ENCODE results near the gene CSN1S1.
"Not testable (repeated sequence)": the region's sequence is repeated elsewhere in the genome, so short reads cannot be mapped to it uniquely, and the experiment has no call there.

CSN1S1 gene, protein sequence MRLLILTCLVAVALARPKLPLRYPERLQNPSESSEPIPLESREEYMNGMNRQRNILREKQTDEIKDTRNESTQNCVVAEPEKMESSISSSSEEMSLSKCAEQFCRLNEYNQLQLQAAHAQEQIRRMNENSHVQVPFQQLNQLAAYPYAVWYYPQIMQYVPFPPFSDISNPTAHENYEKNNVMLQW

DNA sequence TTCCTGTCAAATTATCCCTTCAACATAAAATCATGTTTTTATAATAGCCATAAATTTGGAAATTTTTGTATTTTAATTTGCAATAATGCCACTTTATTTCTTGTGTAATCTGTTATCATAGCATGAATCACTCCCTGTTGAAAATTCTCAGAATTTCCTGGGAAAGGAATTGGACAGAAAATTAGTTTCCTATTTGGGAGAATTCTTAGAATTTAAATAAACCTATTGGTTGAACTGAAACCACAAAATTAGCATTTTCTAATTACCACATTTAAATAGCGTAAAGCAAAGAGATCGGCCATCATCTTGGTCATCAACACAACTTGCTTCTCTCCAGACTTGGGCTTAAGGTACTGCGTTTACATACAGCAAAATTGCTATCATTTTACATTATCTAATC lies at the start of gene CSN1S1:
Gene CSN1S1, plus strand, starts transcription at position 301 of the 400 bp plus-strand sequence. CDS start 1,488 bp downstream, outside the sequence.
- DNase-seq (ENCODE audit: low spot score): no peak

DNA sequence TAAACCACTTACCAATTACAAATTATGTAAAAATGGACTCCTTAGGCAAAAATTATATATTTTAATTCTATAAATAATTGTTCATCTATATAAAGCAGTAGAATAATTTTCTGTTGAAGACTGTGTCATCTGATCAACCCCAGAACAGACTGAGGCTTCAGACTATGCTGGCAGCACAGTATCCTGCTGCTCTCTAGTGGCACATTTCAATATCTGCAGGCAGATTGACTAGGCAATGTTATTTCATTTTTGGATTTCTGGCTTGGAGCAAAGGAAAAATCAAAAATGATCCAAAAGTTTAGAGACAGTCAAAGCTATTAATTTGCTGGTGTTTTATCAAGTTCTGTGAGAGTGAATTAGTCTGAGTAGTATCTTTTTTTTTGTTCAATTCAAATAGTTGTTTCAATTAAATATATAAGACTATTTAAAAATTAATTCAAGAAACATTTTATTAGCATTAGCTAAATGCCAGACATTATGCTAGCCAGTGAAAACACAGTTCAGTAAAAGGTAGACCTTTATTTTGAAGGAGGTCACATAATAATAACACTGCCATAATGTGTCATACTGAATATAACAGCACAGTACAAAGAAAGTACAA lies 49.6 kb upstream of the CSN1S1 start:
- peak; percentile 17 for DNase-seq (ENCODE audit: low spot score)

DNA sequence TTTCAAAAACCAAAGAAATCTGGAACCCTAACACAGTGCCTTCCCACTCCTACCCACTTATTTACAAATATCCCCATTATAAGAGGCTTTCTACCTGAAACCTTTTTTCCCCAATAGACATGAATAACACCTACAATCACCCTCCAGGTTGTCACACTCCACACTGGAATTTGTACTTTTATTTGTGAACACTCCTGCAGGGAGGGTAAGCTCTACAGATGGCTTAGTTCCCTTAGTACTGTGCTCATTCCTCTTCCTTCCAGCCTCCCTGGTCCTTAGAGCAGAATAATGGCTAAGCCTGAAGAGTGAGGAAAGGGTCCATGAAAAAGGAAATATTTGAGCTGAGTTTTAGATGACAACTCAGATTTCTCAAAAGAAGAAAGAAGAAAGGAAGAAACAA lies 48.7 kb upstream of the CSN1S1 start:
- no peak for DNase-seq (ENCODE audit: low spot score)

DNA sequence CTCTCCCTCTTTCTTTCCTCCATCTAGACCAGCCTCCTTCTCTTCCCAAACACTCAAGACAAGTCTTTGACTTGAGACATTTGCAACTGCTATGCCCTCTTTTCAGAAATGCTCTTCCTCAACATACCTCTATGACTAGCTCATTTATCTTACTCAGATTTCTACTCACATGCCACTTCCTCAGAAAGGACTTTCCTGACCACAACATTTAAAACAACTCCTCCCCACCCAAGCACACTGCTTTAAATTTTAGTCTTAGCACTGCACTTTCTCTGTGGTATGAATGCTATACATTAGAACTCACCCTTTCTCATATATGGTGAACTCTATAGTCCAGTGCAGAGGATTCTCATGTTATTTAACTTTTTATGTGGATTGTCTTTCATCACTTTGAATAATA lies 42.5 kb upstream of the CSN1S1 start:
- DNase-seq (ENCODE audit: low spot score): no peak

DNA sequence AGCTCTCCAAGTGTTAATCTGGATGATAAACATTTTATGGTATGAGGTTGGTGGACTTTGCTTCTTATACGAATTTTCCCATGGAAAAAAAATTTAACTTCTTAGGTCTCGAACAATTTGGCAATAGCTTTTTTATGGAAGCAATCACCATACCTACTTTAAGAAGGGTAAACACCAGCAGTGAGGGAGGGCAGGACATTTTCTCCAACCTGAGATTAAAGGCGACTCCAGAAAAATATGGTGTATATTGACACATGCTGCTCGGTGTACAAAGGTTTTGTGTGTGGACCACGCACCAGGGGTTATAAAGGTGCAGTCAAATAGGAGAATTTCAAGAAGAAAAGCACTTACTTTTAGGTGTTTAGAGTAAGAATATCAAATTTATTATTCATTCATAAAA lies 36.7 kb upstream of the CSN1S1 start:
- no peak for DNase-seq (ENCODE audit: low spot score)

DNA sequence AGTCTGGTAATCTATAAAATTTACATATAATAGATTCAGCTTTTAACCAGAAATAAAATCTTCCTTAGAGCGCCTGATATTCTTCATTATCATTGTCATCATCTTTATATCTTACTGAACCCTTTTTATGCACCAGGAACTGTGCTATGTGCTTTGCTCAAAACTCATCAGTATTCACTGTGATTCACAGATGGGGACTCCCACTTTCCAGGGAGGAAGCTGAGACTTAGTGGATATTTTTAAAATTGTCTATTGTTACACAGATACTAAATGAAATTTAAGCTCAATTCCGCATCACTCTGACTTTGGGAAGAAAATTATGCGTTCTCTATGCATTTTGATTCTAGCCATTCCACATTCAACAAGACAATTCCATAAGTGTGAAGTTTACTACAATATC lies 36.1 kb upstream of the CSN1S1 start:
- no peak for DNase-seq (ENCODE audit: low spot score)

DNA sequence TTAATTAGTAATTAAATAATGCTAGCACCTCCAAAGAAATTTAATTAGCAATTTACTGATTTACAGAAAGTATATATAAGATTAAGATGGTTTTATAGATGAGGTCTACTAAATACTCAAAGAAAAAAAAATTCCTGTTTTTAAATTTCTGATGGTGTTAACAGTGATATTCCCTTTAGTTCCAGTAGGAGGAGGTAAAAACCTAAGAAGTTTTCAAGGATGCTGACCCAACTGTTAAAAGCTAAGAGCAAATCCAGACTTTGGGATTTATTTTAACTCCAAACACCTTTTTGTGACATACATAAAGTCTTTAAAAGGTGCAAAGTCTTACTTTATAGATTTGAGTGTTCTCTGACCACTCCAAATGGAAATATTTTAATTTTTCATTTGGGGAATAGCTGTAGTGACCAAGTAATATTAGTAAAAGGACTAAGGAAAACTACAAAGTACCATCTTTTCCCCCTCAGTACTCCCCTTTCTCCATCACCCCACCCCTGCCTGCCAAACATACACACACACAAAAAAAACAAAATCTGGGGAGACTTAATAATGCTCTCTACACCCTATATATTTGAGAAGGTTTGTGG lies 34.2 kb upstream of the CSN1S1 start:
- DNase-seq (ENCODE audit: low spot score): no peak

DNA sequence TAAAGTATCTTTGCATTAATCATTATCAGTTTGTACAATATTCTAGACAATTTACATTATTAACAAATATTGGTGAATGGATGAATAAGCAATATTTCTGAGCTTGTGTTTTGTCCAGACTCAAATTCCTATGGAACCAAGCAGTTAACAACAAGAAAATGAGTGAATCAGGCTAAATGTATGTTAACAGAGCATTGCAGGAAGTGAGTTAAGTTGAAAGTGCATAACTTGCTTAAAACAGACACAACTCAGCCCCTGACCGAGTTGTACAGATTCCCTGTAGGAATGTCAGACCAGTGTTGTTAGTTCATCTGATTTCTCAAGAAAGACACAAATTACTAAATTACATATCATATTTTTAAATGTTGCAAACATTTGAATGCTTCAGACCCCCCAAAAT lies 23.7 kb upstream of the CSN1S1 start:
- no peak for DNase-seq (ENCODE audit: low spot score)

DNA sequence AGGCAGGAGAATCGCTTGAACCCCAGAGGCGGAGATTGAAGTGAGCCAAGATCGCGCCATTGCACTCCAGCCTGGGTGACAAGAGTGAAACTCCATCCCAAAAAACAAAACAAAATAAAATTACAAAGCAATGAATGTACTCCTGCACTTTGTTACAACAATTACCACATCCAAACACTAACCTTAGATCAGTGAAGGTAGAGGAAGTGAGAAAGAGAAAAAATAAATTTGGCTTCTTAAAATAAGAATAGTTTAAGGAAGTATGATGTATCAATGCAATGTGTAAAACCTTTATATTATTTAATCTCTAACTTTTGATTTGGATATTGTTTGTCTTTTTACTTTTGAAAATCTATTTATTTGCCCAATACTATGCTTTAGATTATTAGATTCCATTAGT lies 21.7 kb upstream of the CSN1S1 start:
- DNase-seq (ENCODE audit: low spot score): no peak

DNA sequence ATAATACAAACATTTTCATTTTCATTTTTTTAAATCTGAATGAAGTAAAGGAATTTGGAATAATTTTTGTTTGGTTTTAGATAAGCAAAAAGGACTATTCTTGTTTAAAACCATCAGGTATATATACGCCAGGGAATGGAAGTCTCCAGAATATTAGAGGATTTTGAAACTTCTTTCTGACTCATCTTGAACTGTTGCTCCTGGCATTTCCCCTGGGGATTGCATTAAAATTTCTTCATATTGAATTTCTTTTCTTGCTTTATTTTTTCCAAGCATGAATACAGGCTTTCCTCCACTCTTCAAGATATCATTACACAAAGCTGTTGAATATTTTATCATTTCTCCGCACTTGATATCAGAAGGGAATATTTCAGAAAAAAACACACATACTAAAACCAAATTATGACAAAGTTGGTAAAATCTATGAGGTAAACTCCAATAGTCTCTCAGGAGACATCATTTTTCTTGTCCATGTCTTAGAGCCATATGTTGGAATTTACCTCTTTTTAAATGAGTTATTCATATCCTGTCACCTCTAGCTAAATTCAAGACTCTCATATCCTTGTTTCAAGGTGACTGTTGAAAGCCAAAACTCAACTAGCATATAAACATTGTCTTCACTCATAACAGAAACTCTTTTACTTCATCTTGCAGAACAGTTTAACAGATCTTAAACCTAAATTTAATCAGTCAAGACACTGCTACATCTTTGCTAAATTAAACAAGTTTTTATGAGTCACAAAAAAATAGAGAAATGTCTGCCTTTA lies 20.7 kb upstream of the CSN1S1 start:
- peak; percentile 3 for DNase-seq (ENCODE audit: low spot score)

DNA sequence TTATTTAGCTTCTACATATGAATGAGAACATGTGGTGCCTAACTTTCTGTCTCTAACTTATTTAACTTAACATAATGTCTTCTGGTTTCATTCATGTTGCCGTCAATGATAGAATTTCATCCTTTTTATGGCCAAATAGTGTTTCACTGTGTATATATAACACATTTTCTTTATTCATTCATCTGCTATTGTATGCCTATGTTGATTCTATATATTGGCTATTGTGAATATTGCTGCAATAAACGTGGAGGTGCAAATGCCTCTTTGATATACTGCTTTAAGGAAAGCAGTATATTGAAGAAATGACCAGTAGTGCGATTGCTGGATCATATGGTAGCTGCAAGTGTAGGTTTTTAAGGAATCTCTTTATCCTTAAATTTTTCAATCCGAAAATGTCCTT lies 10.0 kb upstream of the CSN1S1 start:
- no peak for DNase-seq (ENCODE audit: low spot score)

DNA sequence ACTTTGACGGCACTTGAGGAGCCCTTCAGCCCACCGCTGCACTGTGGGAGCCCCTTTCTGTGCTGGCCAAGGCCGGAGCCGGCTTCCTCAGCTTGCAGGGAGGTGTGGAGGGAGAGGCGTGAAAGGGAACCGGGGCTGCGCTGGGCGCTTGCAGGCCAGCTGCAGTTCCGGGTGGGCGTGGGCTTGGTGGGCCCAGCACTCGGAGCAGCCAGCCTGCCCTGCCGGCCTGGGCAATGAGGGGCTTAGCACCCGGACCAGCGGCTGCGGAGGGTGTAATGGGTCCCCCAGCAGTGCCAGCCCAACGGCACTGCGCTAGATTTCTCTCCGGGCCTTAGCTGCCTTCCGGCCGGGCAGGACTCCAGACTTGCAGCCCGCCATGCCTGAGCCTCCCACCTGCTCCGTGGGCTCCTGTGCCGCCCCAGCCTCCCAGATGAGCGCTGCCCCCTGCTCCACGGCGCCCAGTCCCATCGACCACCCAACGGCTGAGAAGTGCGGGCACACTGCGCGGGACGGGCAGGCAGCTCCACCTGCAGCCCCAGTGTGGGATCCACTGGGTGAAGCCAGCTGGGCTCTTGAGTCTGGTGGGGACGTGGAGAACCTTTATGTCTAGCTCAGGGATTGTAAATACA lies 7.0 kb upstream of the CSN1S1 start:
- not testable (repeated sequence) for DNase-seq (ENCODE audit: low spot score)

DNA sequence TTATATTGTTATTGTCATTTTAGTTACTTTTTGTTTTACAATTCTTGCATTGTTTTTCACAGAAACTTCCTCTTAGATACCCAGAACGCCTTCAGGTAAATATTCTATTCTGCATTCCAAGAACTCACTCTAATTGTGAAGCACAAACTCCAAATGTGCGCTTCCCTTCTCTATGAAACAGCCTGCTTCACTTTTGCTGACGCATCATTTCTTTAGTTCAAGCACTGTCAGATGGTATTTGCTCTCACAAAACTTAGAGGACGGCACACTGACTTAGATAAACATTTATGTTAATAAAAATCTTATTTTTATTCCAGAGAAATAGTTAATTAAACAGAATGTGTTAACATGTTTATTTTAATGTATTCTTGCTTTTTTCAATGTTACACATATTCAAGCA lies 3.3 kb downstream of the CSN1S1 start:
- DNase-seq (ENCODE audit: low spot score): no peak

DNA sequence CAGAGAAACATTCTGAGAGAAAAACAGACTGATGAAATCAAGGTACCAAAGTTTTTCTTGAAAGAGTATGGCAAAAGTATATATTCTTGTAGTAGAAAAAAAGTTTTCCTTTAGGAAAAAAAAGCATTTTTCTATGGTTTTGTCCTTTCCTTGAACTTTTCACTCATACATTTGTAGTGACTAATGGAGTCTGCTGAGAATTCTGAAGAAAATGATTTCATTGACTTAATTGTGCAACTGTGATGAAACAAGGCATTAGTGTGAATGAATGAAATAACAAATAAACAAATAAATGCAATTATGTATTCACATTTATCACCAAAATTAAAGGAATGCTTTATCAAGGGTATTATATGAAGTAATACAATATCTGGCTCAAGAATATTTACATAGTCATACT lies 5.7 kb downstream of the CSN1S1 start:
- DNase-seq (ENCODE audit: low spot score): no peak

DNA sequence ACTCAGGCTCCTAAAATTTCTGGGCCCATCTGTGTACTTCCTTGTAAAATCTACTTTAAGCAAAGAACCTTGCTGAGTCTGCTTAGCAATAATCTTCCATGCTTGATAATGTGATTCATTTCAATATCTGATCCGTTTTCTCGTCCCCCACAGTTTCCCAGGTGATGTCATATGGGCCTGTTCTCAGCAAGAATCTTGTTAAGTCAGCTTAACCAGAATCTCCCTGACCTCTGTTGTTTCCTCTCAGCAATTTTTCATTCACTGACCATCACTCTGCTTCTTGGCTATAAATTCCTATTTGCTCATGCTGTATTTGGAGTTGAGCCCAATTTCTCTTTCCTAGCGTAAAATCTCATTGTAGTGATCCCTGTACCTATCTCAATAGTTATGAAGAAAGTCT lies 20.7 kb downstream of the CSN1S1 start:
- DNase-seq (ENCODE audit: low spot score): no peak

DNA sequence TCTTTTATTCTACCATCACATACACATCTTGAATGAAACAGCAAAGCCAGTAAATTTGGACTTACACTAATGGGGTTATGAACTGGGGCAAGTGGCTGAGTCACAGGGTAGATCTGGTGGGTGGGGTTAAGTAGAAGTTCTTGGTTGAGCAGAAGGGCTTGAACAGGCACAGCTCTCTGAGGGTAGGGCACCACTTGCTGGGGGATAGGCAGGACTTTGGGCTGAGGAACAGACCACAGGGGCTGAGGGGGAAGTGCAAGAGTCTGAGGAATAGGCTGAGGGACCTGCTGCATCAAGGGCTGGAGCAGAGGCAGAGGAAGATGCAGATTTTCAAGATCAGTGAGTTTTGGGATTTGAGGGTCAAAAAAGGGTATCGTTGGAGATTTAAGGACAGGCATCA lies 26.3 kb downstream of the CSN1S1 start:
- no peak for DNase-seq (ENCODE audit: low spot score)

DNA sequence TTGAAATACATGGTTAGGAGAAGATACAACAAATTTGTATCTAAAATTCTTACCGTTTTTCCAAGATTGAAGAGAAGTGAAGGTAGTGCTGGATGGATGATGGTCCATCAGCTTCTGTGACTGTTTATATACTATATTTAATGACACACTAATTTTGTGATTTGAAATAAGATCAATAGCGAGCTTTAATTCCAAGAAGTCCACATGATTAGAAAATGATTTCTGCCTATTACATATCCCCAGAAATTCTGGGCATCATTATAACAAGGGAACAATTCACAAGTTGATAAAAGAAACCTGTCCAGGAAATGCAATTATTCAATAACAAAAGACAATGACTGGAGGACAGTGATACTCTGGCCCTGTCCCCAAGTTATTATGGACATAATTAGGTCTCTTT lies 34.8 kb downstream of the CSN1S1 start, which contains the start of gene CSN2:
Gene CSN2, minus strand, starts transcription at position 101 of the 400 bp plus-strand sequence. CDS start 4,733 bp downstream, outside the sequence.
- DNase-seq (ENCODE audit: low spot score): no peak

DNA sequence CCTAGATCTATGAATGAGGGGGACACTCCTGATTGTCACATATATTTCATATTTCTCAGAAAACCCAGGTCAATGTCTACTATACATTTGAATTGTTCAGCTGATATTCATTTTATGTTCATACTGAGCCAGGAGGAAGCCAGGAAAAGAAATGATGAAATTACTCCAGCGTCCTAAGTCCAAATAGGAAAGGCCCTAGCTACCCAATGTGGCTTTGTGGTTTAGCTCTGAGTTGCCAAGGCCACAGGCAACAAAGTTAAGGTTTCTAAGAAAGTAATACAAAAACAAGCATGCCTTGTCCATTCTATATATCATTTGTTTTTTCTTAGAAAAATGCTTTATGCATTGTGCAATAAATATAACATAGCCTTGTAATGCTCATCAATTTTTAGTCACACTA lies 39.2 kb downstream of the CSN1S1 start:
- DNase-seq (ENCODE audit: low spot score): no peak

DNA sequence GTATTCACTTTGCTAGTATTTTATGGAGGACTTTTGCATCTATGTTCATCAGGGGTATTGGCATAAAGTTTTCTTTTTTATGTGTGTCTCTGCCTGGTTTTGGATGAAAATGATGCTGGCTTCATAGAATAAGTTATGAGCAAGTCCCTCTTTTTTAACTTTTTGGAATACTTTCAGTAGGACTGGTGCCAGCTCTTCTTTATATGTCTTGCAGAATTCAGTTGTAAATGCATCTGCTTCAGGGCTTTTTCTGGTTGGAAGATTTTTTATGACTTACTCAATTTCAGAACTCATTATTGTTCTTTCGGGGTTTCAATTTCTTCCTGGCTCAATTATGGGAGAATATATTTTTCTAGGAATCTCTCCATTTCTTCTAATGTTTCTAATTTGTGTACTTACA lies 43.8 kb downstream of the CSN1S1 start:
- DNase-seq (ENCODE audit: low spot score): no peak

DNA sequence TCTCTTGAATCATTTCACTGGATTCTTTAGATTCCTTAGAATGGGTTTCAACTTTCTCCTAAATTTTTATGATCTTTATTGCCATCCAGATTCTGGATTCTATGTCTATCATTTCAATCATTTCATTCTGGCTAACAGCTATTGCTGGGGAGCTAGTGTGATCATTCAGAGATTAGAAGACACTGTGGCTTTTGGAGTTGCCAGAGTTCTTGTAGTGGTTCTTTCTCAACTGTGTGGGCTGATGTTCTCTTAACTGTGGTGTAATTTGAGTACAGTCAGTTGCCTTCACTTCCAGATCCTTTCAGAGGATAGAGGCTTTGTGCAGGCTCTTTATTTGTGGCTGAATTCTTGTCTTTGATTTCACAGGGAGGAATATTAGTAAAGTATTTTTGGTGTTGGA lies 46.7 kb downstream of the CSN1S1 start:
- no peak for DNase-seq (ENCODE audit: low spot score)

DNA sequence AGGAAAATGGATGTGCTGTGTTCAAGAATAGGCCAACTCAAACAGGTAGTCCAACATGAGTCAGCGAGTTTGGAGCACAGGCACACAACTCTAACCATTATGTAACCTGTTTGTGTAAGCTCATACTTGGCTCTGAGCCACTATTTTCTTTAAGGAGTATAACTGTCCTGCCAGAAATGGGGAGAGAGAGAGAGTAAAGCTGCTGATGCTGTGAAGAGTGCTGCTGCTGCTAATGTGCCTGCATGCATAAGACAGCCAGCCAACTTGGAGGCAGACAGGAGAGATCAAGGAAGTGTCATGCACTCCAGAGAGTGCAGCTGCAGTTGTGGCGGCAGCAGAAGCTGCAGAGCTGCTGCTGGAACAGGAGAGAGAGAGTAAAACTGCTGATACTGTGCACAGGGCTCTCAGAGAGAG lies 53.2 kb downstream of the CSN1S1 start:
- no peak for DNase-seq (ENCODE audit: low spot score)

DNA sequence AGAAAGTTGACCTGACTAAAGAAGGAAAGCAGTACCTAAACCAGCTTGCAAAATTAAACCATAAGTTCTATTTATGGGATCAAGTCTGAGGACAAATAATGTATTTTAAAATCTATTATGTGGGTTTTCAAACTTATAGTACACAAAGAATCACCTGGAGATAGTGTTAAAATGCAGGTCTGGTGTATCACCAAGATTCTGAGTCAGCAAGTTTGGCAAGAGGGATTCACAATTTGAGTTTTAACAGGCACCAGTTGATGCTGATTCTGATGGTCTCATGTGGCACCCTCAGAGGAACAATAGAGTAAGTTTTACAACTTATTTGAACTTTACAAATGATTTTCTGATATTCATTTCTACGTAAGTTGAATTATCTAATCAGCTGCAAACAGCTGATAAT lies 55.8 kb downstream of the CSN1S1 start:
- DNase-seq (ENCODE audit: low spot score): no peak

DNA sequence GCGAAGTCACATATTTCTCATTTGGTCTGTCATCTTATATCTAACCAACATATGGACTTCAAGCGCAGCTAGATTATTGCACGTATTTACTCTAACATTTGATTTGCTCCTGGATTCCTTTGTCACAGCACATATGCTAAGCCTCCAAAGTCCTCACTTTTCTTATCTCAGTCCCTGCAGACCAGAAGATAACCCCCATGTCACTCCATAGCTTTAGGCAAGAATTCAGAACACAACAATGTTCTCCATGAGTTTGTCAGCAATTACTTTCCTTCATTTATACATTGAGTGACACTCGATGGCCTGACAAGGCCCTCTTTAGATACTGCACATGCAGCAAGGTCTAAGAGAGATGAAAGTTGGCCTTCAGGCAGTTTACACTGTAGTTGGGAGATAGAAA lies 60.1 kb downstream of the CSN1S1 start:
- no peak for DNase-seq (ENCODE audit: low spot score)
